Rectal smooth muscle tissue (tissue), 1 donor: ENCODE measurements around the gene VIPR2.

Experiments
- H3K27ac ChIP-seq: one replicate; pipeline ENCODE4 v1.7.0; 2013; ENCODE audit warnings: low read depth, low read length, inconsistent platforms
- H3K27me3 ChIP-seq: one replicate; pipeline ENCODE4 v1.7.0; 2013; ENCODE audit warnings: low read length; ENCODE audit not compliant: control insufficient read depth, insufficient read depth
- H3K36me3 ChIP-seq: one replicate; pipeline ENCODE4 v1.7.0; 2013; ENCODE audit warnings: low read length; ENCODE audit not compliant: control insufficient read depth, insufficient read depth
- H3K4me1 ChIP-seq: one replicate; pipeline ENCODE4 v1.7.0; 2013; ENCODE audit warnings: low read length; ENCODE audit not compliant: control insufficient read depth, insufficient read depth
- H3K4me3 ChIP-seq: one replicate; pipeline ENCODE4 v1.7.0; 2013; ENCODE audit warnings: low read length
- H3K9ac ChIP-seq: one replicate; pipeline ENCODE4 v1.7.0; 2013; ENCODE audit warnings: low read length

The VIPR2 gene

DNA sequence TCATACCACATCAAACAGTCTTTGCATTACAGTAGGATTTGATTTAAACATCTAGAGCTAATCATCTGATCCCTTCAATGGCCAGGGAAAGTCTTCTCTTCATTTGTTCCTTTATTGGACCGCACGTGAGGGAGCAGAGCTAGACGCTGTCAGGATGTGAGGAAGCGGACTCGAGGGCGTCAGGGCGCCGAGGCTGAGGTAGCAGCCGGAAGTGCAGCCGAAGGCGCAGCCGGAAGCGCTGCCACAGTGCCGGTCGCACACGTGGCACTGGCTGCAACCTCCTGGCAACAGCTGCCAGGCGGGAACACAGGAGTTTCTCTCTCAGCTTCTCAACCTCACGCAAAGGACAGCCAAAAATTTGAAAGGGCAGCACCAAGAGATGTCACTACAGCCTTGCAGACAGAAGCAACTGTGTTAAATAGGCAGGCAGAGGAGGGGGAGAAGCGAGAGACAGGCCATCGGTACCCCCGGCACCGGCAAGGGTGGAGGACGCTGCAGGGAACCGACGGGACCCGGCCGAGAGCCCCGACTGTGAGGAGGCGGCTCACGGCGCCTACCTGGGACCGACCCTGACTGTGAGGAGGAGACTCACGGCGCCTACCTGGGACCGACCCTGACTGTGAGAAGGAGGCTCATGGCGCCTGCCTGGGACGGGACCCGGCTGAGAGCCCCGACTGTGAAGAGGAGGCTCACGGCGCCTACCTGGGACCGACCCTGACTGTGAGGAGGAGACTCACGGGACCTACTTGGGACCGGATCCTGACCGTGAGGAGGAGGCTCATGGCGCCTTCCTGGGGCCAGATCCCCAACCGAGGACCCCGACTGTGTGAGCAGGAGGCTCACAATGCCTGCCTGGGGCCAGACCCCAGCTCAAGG is 32.3 kb downstream of the VIPR2 start:
- H3K27me3 ChIP-seq, result no peaks in the 10 kb centered on the region
- H3K4me3 ChIP-seq, result no peak overlapping the region
- no peaks in the 10 kb centered on the region for H3K36me3 ChIP-seq
- no peak overlapping the region for H3K27ac ChIP-seq
- H3K4me1 ChIP-seq, result no peaks in the 10 kb centered on the region
- no peak overlapping the region for H3K9ac ChIP-seq

GRCh38 chr7:159109653-159110035 is 35.0 kb downstream of the VIPR2 start:
- Histone ChIP-seq H3K36me3 (no peaks in the 10 kb centered on the region), H3K4me1 (no peaks in the 10 kb centered on the region), H3K27me3 (no peaks in the 10 kb centered on the region), H3K4me3 (no peak overlapping the region), H3K9ac (no peak overlapping the region), H3K27ac (no peak overlapping the region)

DNA sequence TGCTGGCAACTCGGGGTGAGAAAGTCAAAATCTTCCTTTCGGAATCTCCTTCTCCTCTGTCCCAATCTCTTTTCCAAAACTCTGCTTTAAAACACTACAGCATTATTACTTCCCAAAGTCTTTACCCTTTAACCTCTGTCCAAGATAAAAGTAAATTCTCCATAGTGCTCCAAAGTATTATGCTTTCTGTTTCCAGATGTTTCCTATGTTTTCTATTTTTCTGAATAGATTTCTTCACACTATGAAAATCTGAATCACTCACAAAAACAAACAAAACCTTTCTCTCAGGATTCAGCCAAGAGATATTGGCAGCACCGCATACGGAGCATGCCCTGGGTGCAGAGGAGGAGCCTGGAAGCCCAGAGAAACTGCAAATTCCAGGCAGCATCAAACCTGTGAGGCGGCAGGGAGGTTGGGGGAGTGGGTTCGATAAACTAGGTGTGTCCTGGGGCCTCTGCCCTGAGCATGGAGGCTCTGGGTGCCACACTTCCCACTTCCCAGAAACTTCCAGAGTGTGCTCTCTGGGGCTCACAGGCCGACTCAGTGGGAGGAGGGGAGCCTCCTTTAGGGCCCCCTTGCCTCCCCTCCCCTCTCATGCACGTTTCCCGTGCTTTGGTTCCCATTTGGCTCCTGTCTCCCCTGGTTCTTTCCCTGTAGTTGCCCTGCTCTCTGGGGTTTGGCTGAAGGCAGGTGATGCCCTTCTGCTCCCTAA is 35.6 kb downstream of the VIPR2 start:
- Histone ChIP-seq H3K4me1 (no peaks in the 10 kb centered on the region), H3K27ac (no peak overlapping the region), H3K36me3 (no peaks in the 10 kb centered on the region), H3K4me3 (no peak overlapping the region), H3K27me3 (no peaks in the 10 kb centered on the region), H3K9ac (no peak overlapping the region)

DNA sequence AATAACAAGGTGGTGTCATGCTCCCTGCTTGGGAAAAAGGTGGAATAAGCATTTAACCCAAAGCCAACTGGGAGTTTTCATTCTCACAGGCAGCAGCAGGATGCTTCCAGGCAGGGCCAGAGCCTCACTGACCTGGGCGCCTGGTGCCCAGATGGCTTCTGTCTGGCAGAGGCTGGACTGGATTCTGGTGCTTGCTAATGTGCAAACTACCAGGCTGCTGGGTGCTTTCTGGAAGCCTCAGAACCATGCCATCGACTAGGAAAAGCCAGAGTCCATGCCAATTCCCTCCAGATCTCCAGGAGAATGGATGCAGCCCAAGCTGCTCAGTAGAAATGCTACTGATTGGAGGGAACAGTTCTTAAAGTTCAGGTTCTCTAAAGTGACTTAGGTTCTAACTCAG is 36.2 kb downstream of the VIPR2 start:
- H3K27me3 ChIP-seq, result no peaks in the 10 kb centered on the region
- no peak overlapping the region for H3K4me3 ChIP-seq
- H3K27ac ChIP-seq, result no peak overlapping the region
- no peaks in the 10 kb centered on the region for H3K36me3 ChIP-seq
- H3K4me1 ChIP-seq, result no peaks in the 10 kb centered on the region
- H3K9ac ChIP-seq, result no peak overlapping the region

DNA sequence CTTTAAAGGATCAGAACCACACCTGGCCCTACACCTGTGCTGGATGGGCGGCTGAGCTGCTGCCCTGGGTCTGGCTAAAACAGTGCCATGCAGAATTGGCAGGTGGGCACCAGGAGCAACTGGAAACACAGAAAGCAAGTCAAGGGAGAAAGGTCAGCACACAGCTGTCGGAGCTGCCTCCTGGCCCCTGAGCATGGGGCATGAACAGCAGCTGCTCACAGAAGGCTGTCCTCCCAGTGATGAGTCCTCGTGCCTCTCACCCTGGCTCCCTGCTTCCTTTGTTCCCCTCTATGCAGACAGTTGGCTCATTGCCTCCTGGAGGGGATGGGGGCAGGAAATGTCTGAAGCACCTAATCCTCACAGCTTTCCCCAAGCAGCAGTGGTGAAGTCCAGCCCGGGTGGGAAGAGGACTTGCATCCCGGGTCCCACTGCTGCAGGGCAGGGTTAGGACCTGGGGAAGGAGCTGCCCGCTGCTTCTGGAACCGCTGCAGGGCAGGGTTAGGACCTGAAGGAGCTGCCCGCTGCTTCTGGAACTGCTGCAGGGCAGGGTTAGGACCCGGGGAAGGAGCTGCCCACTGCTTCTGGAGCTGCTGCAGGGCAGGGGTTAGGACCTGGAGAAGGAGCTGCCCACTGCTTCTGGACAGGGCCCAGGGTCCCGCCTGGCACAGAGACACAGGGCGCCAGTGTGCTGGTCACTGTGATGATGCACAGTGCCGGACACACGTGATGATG is 37.3 kb downstream of the VIPR2 start:
- Histone ChIP-seq H3K9ac (no peak overlapping the region), H3K4me3 (no peak overlapping the region), H3K4me1 (no peaks in the 10 kb centered on the region), H3K27me3 (no peaks in the 10 kb centered on the region), H3K27ac (no peak overlapping the region), H3K36me3 (no peaks in the 10 kb centered on the region)

DNA sequence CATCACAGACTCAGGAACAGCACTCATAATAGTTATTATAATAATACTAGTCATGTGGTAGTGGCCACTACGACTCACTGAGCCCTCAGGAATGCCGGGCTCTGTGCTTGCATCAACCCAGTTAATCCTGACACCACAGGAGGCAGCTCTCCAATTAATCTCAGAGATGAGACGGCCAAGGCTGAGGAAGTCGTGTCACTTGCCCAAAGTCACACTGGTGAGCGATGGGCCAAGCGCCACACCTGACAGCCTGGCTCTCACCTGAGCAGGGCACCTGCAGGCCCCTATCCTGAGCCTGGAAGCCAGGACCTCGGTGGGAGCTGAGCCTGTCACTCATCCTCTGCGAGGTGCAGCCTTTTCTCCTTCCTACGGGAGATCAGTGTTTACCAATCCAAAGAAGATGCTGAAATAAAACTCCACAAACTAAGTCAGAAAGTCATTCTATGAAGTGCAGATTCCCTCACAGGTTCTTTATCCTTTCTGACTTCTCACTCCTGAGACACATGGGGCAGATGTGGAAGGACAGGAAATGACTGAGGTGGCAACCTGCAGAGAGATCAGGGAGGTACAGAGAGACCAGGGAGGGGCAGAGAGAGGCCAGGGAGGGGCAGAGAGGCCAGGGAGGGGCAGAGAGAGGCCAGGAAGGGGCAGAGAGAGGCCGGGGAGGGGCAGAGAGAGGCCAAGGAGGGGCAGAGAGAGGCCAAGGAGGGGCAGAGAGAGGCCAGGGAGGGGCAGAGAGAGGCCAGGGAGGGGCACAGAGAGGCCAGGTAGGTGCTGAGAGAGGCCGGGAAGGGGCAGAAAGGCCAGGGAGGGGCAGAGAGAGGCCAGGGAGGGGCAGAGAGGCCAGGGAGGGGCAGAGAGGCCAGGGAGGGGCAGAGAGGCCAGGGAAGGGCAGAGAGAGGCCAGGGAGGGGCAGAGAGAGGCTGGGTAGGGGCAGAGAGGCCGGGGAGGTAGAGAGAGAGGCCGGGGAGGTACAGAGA is 38.5 kb downstream of the VIPR2 start:
- Histone ChIP-seq H3K4me3 (no peak overlapping the region), H3K36me3 (no peaks in the 10 kb centered on the region), H3K27me3 (no peaks in the 10 kb centered on the region), H3K27ac (no peak overlapping the region), H3K4me1 (no peaks in the 10 kb centered on the region), H3K9ac (no peak overlapping the region)

DNA sequence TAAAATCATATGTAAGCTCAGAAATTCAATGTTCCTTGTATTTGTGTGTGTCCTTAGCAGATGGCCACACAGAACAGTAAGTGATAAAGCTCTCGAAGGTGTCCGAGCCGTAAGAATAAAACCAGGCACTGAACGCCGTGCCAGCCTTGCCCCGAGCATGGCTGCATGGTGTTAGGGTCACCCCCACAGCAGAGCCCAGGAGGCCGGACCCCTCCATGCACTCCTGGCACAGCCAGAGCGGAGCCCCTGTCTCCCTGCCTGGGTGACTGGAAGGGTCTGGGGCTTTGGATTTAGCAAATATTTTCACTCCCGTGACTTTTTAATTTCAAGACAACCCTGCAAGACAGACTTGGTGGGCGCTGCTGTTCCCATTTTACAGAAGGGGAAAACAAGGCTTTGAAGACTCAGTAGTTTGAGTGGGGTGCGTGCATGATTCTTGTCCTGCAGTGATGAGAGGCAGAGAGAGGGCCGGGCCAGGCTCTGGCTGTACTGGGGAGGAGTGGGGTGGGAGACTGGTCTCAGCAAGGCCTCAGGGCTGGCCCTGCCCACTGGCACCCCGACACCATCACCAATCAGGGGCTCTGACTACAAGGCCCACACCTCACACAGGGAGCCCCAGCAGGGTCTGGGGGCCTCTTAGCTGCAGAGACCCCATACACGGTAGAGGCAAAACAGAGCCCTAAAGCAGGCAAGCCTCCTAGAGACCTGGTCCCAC is 39.4 kb downstream of the VIPR2 start:
- Histone ChIP-seq H3K4me3 (no peak overlapping the region), H3K27ac (no peak overlapping the region), H3K4me1 (no peaks in the 10 kb centered on the region), H3K9ac (no peak overlapping the region), H3K27me3 (no peaks in the 10 kb centered on the region), H3K36me3 (no peaks in the 10 kb centered on the region)

GRCh38 chr7:159104188-159104920 is 40.3 kb downstream of the VIPR2 start:
- Histone ChIP-seq H3K27me3 (no peaks in the 10 kb centered on the region), H3K4me1 (no peaks in the 10 kb centered on the region), H3K9ac (no peak overlapping the region), H3K36me3 (no peaks in the 10 kb centered on the region), H3K4me3 (no peak overlapping the region), H3K27ac (peak overlapping the region; percentile 38)

GRCh38 chr7:159103382-159104187 is 41.1 kb downstream of the VIPR2 start:
- peaks cover 4% of the 10 kb centered on the region for H3K4me1 ChIP-seq
- peak overlapping the region; percentile 2 for H3K27ac ChIP-seq
- H3K9ac ChIP-seq, result no peak overlapping the region
- H3K27me3 ChIP-seq, result no peaks in the 10 kb centered on the region
- no peak overlapping the region for H3K4me3 ChIP-seq
- no peaks in the 10 kb centered on the region for H3K36me3 ChIP-seq

GRCh38 chr7:159102681-159103381 is 41.8 kb downstream of the VIPR2 start:
- Histone ChIP-seq H3K27ac (no peak overlapping the region), H3K36me3 (no peaks in the 10 kb centered on the region), H3K27me3 (no peaks in the 10 kb centered on the region), H3K4me1 (peaks cover 10% of the 10 kb centered on the region), H3K9ac (no peak overlapping the region), H3K4me3 (no peak overlapping the region)
